Astrocyte of the hippocampus (primary cell): ENCODE data around the gene FRS2.
A peak's percentile ranks its signal among the peaks of the same experiment; 100 is the strongest.

Source experiments
- DNase-seq: peaks from one replicate; pipeline ENCODE4 v3.0.0; 2011; ENCODE audit warnings: low read depth, low spot score

FRS2 gene

GRCh38 chr12:69464428-69464827 is 5.8 kb upstream of the FRS2 start:
- DNase-seq: no peak

GRCh38 chr12:69466867-69467266 is 3.3 kb upstream of the FRS2 start:
- no peak for DNase-seq

GRCh38 chr12:69467366-69467765 is 2.8 kb upstream of the FRS2 start:
- no peak for DNase-seq

GRCh38 chr12:69468237-69469026 is 1.8 kb upstream of the FRS2 start:
- DNase-seq: no peak

- no peak for DNase-seq
These were observed 367 bp upstream of the FRS2 start for GRCh38 chr12:69469854-69470188.

- DNase-seq: no peak
These were observed 865 bp downstream of the FRS2 start for GRCh38 chr12:69471076-69471430.

- no peak for DNase-seq
These were observed 1.6 kb downstream of the FRS2 start for GRCh38 chr12:69471667-69472385.

GRCh38 chr12:69473262-69473661 is 3.1 kb downstream of the FRS2 start:
- no peak for DNase-seq

GRCh38 chr12:69474456-69474855 is 4.3 kb downstream of the FRS2 start:
- DNase-seq: peak; percentile 42

- DNase-seq: peak; percentile 39
These were observed 5.2 kb downstream of the FRS2 start for GRCh38 chr12:69475237-69475975.

GRCh38 chr12:69476276-69477017 is 6.3 kb downstream of the FRS2 start:
- DNase-seq: peak; percentile 4

- no peak for DNase-seq
These were observed 9.5 kb downstream of the FRS2 start for GRCh38 chr12:69479675-69480074.

GRCh38 chr12:69480698-69481097 is 10.5 kb downstream of the FRS2 start:
- DNase-seq: no peak

GRCh38 chr12:69481133-69481532 is 10.9 kb downstream of the FRS2 start:
- DNase-seq: no peak

GRCh38 chr12:69483700-69484099 is 13.5 kb downstream of the FRS2 start:
- DNase-seq: no peak

- DNase-seq: no peak
These were observed 14.2 kb downstream of the FRS2 start for GRCh38 chr12:69484428-69484827.

- no peak for DNase-seq
These were observed 20.9 kb downstream of the FRS2 start for GRCh38 chr12:69490920-69491643.

- DNase-seq: no peak
These were observed 22.6 kb downstream of the FRS2 start for GRCh38 chr12:69492739-69493138.

GRCh38 chr12:69495071-69495470 is 24.9 kb downstream of the FRS2 start:
- no peak for DNase-seq

- peak; percentile 25 for DNase-seq
These were observed 27.3 kb downstream of the FRS2 start for GRCh38 chr12:69497308-69498026.

GRCh38 chr12:69500631-69501030 is 30.4 kb downstream of the FRS2 start:
- DNase-seq: peak; percentile 31
